ENCODE results near the gene BANF2. TPM values are rescaled to one million over a fixed set of nuclear protein-coding genes. Genes with fewer than 3 reads are reported as not detected.

The BANF2 gene
- total and polyA plus RNA-seq, 2 of the 8 experiments (the other 6 are each of a cell fraction or from before 2014, with no cell fraction given) = not detected

- Histone ChIP-seq H3K23me2 (ENCODE audit: low read depth, low read length) (peaks cover 8% of the 10 kb centered on the region; the same call in 1 of the 2 replicates), H2AK5ac (ENCODE audit: low read depth, low read length) (no peak overlapping the region), H3K4me1 (replicated peaks in 1 of 4; ENCODE audit: control insufficient read depth in 3 of 4, insufficient read depth in 4 of 4, low read length in 3 of 4) (peaks cover 4 to 12% (median 8%) of the 10 kb centered on the region in 4 experiments), H2BK5ac (ENCODE audit: low read depth, low read length) (no peak overlapping the region), H3K27ac (ENCODE audit: low read depth, low read length) (no peak overlapping the region), H3K23ac (ENCODE audit: insufficient read length) (no peak overlapping the region), H2BK12ac (ENCODE audit: low read depth, low read length) (no peak overlapping the region), H4K8ac (ENCODE audit: extremely low read depth, insufficient read depth, low read length) (no peak overlapping the region), H2AFZ (ENCODE audit: low read length) (no peak overlapping the region), H3K27me3 (replicated peaks in 1 of 4; ENCODE audit: control insufficient read depth in 3 of 4, extremely low read depth in 1 of 4, insufficient read depth in 3 of 4, low read length in 3 of 4) (no peaks in the 10 kb centered on the region), H3K56ac (replicated peaks; ENCODE audit: insufficient read length, low read depth, low read length) (no peak overlapping the region), H3K4ac (replicated peaks; ENCODE audit: insufficient read length, low read depth, low read length) (no peak overlapping the region), H3K4me2 (ENCODE audit: insufficient read depth in 1 of 2, low read depth in 2 of 2, low read length in 2 of 2) (no peak overlapping the region), H2BK20ac (ENCODE audit: low read length) (no peak overlapping the region), H4K5ac (ENCODE audit: insufficient read length, low read depth, low read length) (no peak overlapping the region), H3K36me3 (ENCODE audit: control insufficient read depth in 2 of 4, insufficient read depth in 4 of 4, low read length in 3 of 4) (peaks cover 0 to 8% (median 1%) of the 10 kb centered on the region in 4 experiments; a peak in 3 of 8 replicates), H3K9ac (replicated peaks in 1 of 4; ENCODE audit: extremely low read depth in 1 of 4, low read depth in 3 of 4, low read length in 3 of 4) (no peak overlapping the region), H2BK120ac (replicated peaks; ENCODE audit: low read depth, low read length) (no peak overlapping the region), H3K79me2 (ENCODE audit: control insufficient read depth in 1 of 2, insufficient read depth in 2 of 2, low read length in 2 of 2) (peaks cover 27 to 87% of the 10 kb centered on the region in 2 experiments), H3K18ac (ENCODE audit: extremely low read depth, low read length) (no peak overlapping the region), H4K20me1 (replicated peaks in 1 of 2; ENCODE audit: control insufficient read depth in 1 of 2, insufficient read depth in 2 of 2, low read length in 2 of 2) (peaks cover 9 to 29% of the 10 kb centered on the region in 2 experiments), H3K79me1 (ENCODE audit: low read depth, low read length) (peaks cover 28% of the 10 kb centered on the region), H3K9me3 (ENCODE audit: insufficient read depth in 2 of 2, low read depth in 1 of 2, low read length in 1 of 2) (no peaks in the 10 kb centered on the region), H4K91ac (replicated peaks; ENCODE audit: insufficient read length, low read length) (no peak overlapping the region), H3K14ac (ENCODE audit: insufficient read length) (no peak overlapping the region), H2BK15ac (ENCODE audit: low read length) (no peak overlapping the region), H3K4me3 (ENCODE audit: extremely low read depth in 1 of 4, insufficient read depth in 2 of 4, low read depth in 3 of 4, low read length in 4 of 4) (no peak overlapping the region)
- no peak for DNase-seq (ENCODE audit: low read depth in 1 of 2, low spot score in 2 of 2)
- 94% methylated on average over 2 of the region's 2 CpGs; no CpG with 5 or more reads in 1 of the 2 experiments for WGBS, 2 experiments (ENCODE audit: extremely low coverage in 1 of 2, insufficient coverage in 1 of 2, insufficient read length in 1 of 2, insufficient replicate concordance in 2 of 2, low coverage in 1 of 2, low lambda C conversion rate in 2 of 2, missing lambda C conversion rate in 1 of 2)
- FAIRE-seq = no peak
- POLR2A ChIA-PET (ENCODE audit: partially characterized antibody) = interaction anchor here (0.6 to 2.0 kb wide), 3 partner anchors 10 to 107 kb away, joined by 3 to 21 read pairs (median 4); partner anchors contain the start of gene DSTN
- TF ChIP-seq JUND (IDR thresholded peaks at IDR 0.05; ENCODE audit: low read length) (no peak), TAF1 (IDR thresholded peaks at IDR 0.05; ENCODE audit: low read depth, low read length) (no peak), CTBP2 (IDR thresholded peaks at IDR 0.05; ENCODE audit: borderline replicate concordance, insufficient read depth, insufficient read length, low read length) (no peak), POLR2AphosphoS5 (IDR thresholded peaks at IDR 0.05; ENCODE audit: low read depth, low read length) (no peak), HDAC6 (IDR thresholded peaks at IDR 0.05; ENCODE audit: low read depth, low read length) (no peak), NANOG (IDR thresholded peaks at IDR 0.05; ENCODE audit: insufficient read depth, low read depth, low read length, poor library complexity, severe bottlenecking) (no peak), RFX5 (IDR thresholded peaks at IDR 0.05; ENCODE audit: borderline replicate concordance, low read depth, low read length) (no peak), EZH2 (IDR thresholded peaks at IDR 0.05; ENCODE audit: low read depth, low read length, severe bottlenecking) (no peak), SIN3A (conservative IDR thresholded peaks at IDR 0.05 in 1 of 2, IDR thresholded peaks at IDR 0.05 in 1 of 2; ENCODE audit: low read depth in 1 of 2, low read length in 2 of 2) (no peak), NRF1 (IDR thresholded peaks at IDR 0.05; ENCODE audit: low read depth, low read length) (no peak), SP1 (IDR thresholded peaks at IDR 0.05; ENCODE audit: low read depth, low read length) (no peak), ATF3 (IDR thresholded peaks at IDR 0.05; ENCODE audit: insufficient read depth, low read depth, low read length) (no peak), YY1 (IDR thresholded peaks at IDR 0.05; ENCODE audit: low read depth, low read length) (no peak)
- CTCF ChIA-PET (ENCODE audit: partially characterized antibody) = interaction anchor here (0.6 to 1.5 kb wide), 3 partner anchors 15 to 263 kb away, joined by 3 to 4 read pairs (median 3); no protein-coding TSS in a partner anchor
These were observed 22.8 kb upstream of the BANF2 start for GRCh38 chr20:17676942-17677341.
